NCI-H2107 treated with DMSO at 0.1 percent for 48 hours (cell line): Measurements from ENCODE around the gene ACSS3.
A peak's percentile ranks its signal among the peaks of the same experiment; 100 is the strongest.

Experiments
- DNase-seq: peaks from one replicate; lab custom pipeline; 2025; ENCODE audit not compliant: unreplicated experiment; lab: John Stamatoyannopoulos, UW

The ACSS3 gene

GRCh38 chr12:81221681-81222080, 143.8 kb downstream of the ACSS3 start:
- DNase-seq: no peak

GRCh38 chr12:81222846-81223592, 145.1 kb downstream of the ACSS3 start:
- DNase-seq: no peak

GRCh38 chr12:81224626-81225025, 146.7 kb downstream of the ACSS3 start:
- DNase-seq: no peak

GRCh38 chr12:81229759-81230158, 151.9 kb downstream of the ACSS3 start:
- peak; percentile 40 for DNase-seq

GRCh38 chr12:81231574-81232368, 153.9 kb downstream of the ACSS3 start:
- DNase-seq: no peak

- DNase-seq: no peak
These were observed 167.6 kb downstream of the ACSS3 start for GRCh38 chr12:81245458-81245857.

GRCh38 chr12:81245907-81246570, 168.2 kb downstream of the ACSS3 start:
- peak; percentile 61 for DNase-seq

- no peak for DNase-seq
These were observed 172.1 kb downstream of the ACSS3 start for GRCh38 chr12:81249976-81250375.

- DNase-seq: no peak
These were observed 174.3 kb downstream of the ACSS3 start for GRCh38 chr12:81252228-81252627.

- DNase-seq: no peak
These were observed 175.5 kb downstream of the ACSS3 start for GRCh38 chr12:81253360-81253759.

- DNase-seq: peak; percentile 73
These were observed 177.6 kb downstream of the ACSS3 start for GRCh38 chr12:81255456-81255855.

GRCh38 chr12:81255947-81256346, 178.1 kb downstream of the ACSS3 start:
- DNase-seq: no peak

- peak; percentile 89 for DNase-seq
These were observed 180.2 kb downstream of the ACSS3 start for GRCh38 chr12:81257947-81258551.

- no peak for DNase-seq
These were observed 181.5 kb downstream of the ACSS3 start for GRCh38 chr12:81259360-81259759.

- DNase-seq: no peak
These were observed 183.8 kb downstream of the ACSS3 start for GRCh38 chr12:81261508-81262207.

- DNase-seq: peak; percentile 21
These were observed 185.2 kb downstream of the ACSS3 start for GRCh38 chr12:81263072-81263471.

GRCh38 chr12:81270385-81270784, 192.5 kb downstream of the ACSS3 start:
- DNase-seq: no peak

- DNase-seq: no peak
These were observed 197.0 kb downstream of the ACSS3 start for GRCh38 chr12:81274637-81275529.

GRCh38 chr12:81284137-81284536, 206.3 kb downstream of the ACSS3 start:
- no peak for DNase-seq

GRCh38 chr12:81288651-81289050, 210.8 kb downstream of the ACSS3 start:
- no peak for DNase-seq
